ENCODE results near the gene ADAMTS18.

GRCh38 chr16:77404775-77405174 lies 30.1 kb downstream of the ADAMTS18 start:
- TF ChIP-seq EZH2 (IDR thresholded peaks at IDR 0.05; ENCODE audit: low read length, missing control alignments): no peak
- TF ChIP-seq, protein P1, sequence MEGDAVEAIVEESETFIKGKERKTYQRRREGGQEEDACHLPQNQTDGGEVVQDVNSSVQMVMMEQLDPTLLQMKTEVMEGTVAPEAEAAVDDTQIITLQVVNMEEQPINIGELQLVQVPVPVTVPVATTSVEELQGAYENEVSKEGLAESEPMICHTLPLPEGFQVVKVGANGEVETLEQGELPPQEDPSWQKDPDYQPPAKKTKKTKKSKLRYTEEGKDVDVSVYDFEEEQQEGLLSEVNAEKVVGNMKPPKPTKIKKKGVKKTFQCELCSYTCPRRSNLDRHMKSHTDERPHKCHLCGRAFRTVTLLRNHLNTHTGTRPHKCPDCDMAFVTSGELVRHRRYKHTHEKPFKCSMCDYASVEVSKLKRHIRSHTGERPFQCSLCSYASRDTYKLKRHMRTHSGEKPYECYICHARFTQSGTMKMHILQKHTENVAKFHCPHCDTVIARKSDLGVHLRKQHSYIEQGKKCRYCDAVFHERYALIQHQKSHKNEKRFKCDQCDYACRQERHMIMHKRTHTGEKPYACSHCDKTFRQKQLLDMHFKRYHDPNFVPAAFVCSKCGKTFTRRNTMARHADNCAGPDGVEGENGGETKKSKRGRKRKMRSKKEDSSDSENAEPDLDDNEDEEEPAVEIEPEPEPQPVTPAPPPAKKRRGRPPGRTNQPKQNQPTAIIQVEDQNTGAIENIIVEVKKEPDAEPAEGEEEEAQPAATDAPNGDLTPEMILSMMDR (conservative IDR thresholded peaks at IDR 0.05 in 1 of 2, IDR thresholded peaks at IDR 0.05 in 1 of 2; ENCODE audit: low read depth in 1 of 2, low read length in 2 of 2): no peak
